Cardiac fibroblast (primary cell): ENCODE measurements around the gene UBE2K.
"Not testable (repeated sequence)": the region's sequence is repeated elsewhere in the genome, so short reads cannot be mapped to it uniquely, and the experiment has no call there.

ENCODE experiments used
- DNase-seq, 2 donors: peaks; one replicate each; pipeline versions ENCODE4 v3.0.0 to v3.0.0-alpha.2; 2010; ENCODE audit warnings: low read depth in 2 of 2
- H3K4me3 ChIP-seq, 2 donors: replicated peaks in 1 of 2; 1 replicate in 1 of 2; 2 replicates in 1 of 2; pipeline ENCODE4 v1.5.1; 2011; ENCODE audit warnings: low read depth in 2 of 2, low read length in 2 of 2, mild to moderate bottlenecking in 2 of 2, moderate library complexity in 1 of 2
- CTCF ChIP-seq: IDR thresholded peaks from one replicate; pipeline ENCODE4 v1.5.1; 2011; ENCODE audit warnings: low read depth, mild to moderate bottlenecking, low read length, inconsistent platforms

UBE2K gene

GRCh38 chr4:39697740-39698423 lies at the start of gene UBE2K:
UBE2K (plus strand) TSS chr4:39698136; CDS start chr4:39698328, 192 bp downstream.
- peak; percentile 86 to 94 for DNase-seq
- TF ChIP-seq CTCF: no peak
- H3K4me3 ChIP-seq: peak within 1 kb of the TSS; percentile 70 to 95

- DNase-seq: no peak
- no peak for TF ChIP-seq CTCF
- H3K4me3 ChIP-seq: no peak overlapping the region
Observed at GRCh38 chr4:39648213-39648612, 49.7 kb upstream of the UBE2K start.

GRCh38 chr4:39648827-39649558 lies 48.9 kb upstream of the UBE2K start:
- H3K4me3 ChIP-seq: no peak overlapping the region
- TF ChIP-seq CTCF: no peak
- no peak for DNase-seq

GRCh38 chr4:39649639-39650265 lies 48.2 kb upstream of the UBE2K start:
- H3K4me3 ChIP-seq: no peak overlapping the region
- DNase-seq: no peak
- no peak for TF ChIP-seq CTCF

GRCh38 chr4:39651586-39651985 lies 46.4 kb upstream of the UBE2K start:
- DNase-seq: peak in 1 of 2 donors; percentile 17

GRCh38 chr4:39655211-39655610 lies 42.7 kb upstream of the UBE2K start:
- no peak for TF ChIP-seq CTCF
- DNase-seq: peak; percentile 27 to 40

More at GRCh38 chr4:39651586-39651985, 46.4 kb upstream of the UBE2K start:
- not testable (repeated sequence) for H3K4me3 ChIP-seq

GRCh38 chr4:39655876-39656275 lies 42.1 kb upstream of the UBE2K start:
- no peak for TF ChIP-seq CTCF
- peak; percentile 22 to 70 for DNase-seq
- H3K4me3 ChIP-seq: no peak overlapping the region

More at GRCh38 chr4:39655211-39655610, 42.7 kb upstream of the UBE2K start:
- no peak overlapping the region for H3K4me3 ChIP-seq

GRCh38 chr4:39656638-39657037 lies 41.3 kb upstream of the UBE2K start:
- not testable (repeated sequence) for DNase-seq, H3K4me3 ChIP-seq
